ENCODE results near the gene DNAI2.

DNAI2 gene

DNA sequence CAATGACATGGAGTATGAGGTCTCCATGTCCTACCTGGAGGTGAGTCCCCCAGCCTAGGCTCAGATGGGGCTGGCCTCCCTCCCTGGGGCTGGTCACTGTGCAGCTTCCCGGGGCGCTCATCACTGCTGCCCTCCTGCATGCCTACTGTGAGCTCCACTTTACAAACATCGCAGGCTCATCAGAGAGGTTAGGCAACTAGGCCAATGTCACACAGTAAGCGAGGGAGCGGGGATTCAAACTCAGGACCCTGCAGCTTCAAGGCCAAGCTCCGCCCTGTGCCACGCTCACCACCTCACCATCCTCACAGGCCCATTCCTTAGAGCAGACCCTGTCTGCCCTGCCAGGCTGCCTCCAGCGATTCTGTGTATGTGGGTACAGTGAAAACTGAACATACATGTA is 69.1 kb downstream of the DNAI2 start:
- no peak overlapping the region for H3K4me2 ChIP-seq (ENCODE audit: low read depth, low read length, poor library complexity, severe bottlenecking)

DNA sequence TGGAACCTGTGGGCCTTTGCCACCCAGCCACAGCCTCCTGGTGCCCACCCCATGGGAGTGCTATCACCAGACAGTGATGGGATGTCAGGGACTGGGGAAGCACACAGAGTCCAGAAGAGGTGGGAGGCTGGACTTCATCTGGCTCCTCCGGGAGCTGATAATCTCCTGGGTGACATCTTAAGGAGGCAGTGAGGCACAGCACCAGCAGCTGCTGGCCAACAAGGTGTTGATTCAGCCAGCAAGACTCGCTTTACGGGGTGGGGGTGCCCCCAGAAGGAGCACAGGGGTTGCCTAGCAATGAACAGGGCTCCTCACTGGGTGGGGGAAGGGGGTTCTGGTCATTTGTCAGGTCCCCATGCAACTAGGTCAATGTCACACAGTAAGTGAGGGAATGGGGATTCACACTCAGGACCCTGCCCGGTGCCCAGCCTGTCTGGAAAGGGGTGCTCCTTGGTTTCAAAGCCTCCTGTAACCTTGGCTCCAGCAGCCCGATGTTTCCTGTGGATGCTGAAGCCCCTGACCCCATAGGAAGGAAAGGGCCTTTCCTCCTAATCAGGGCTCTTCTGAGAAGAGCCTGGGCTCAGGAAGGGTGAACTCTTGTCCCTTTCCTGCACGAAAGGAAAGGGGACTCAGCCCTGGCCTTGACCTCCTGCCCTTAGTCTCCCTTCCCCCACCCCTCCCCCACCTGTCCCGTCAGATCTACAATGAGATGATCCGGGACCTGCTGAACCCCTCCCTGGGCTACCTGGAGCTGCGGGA is 69.7 kb downstream of the DNAI2 start:
- Histone ChIP-seq H3K79me2 (ENCODE audit: insufficient read depth, low read length) (no peaks in the 10 kb centered on the region), H3K9me3 (ENCODE audit: insufficient read depth, low read depth, low read length) (no peaks in the 10 kb centered on the region), H3K4me2 (ENCODE audit: low read depth, low read length, poor library complexity, severe bottlenecking) (no peak overlapping the region), H3K9me2 (replicated peaks; ENCODE audit: low read depth, low read length) (no peaks in the 10 kb centered on the region), H3K4me3 (ENCODE audit: low read length, poor library complexity, severe bottlenecking) (no peak overlapping the region), H3K27me3 (ENCODE audit: insufficient read depth, low read length, poor library complexity, severe bottlenecking) (no peaks in the 10 kb centered on the region), H3K9ac (ENCODE audit: low read depth, low read length, poor library complexity, severe bottlenecking) (no peak overlapping the region), H3F3A (ENCODE audit: low read depth) (no peaks in the 10 kb centered on the region), H3K4me1 (ENCODE audit: insufficient read depth, low read length, poor library complexity, severe bottlenecking) (no peaks in the 10 kb centered on the region), H3K36me3 (ENCODE audit: insufficient read depth, low read length) (no peaks in the 10 kb centered on the region), H4K20me1 (ENCODE audit: insufficient read depth, low read length, poor library complexity, severe bottlenecking) (no peaks in the 10 kb centered on the region), H2AFZ (ENCODE audit: low read length) (no peak overlapping the region)
- TF ChIP-seq, protein P1, sequence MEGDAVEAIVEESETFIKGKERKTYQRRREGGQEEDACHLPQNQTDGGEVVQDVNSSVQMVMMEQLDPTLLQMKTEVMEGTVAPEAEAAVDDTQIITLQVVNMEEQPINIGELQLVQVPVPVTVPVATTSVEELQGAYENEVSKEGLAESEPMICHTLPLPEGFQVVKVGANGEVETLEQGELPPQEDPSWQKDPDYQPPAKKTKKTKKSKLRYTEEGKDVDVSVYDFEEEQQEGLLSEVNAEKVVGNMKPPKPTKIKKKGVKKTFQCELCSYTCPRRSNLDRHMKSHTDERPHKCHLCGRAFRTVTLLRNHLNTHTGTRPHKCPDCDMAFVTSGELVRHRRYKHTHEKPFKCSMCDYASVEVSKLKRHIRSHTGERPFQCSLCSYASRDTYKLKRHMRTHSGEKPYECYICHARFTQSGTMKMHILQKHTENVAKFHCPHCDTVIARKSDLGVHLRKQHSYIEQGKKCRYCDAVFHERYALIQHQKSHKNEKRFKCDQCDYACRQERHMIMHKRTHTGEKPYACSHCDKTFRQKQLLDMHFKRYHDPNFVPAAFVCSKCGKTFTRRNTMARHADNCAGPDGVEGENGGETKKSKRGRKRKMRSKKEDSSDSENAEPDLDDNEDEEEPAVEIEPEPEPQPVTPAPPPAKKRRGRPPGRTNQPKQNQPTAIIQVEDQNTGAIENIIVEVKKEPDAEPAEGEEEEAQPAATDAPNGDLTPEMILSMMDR (conservative IDR thresholded peaks at IDR 0.05; ENCODE audit: low read length): no peak
- TF ChIP-seq EZH2phosphoT487 (IDR thresholded peaks at IDR 0.05; ENCODE audit: borderline replicate concordance): no peak

More for the DNA sequence above, 69.1 kb downstream of the DNAI2 start:
- Histone ChIP-seq H3K4me3 (ENCODE audit: low read length, poor library complexity, severe bottlenecking) (no peak overlapping the region), H3K9ac (ENCODE audit: low read depth, low read length, poor library complexity, severe bottlenecking) (no peak overlapping the region), H3K9me3 (ENCODE audit: insufficient read depth, low read depth, low read length) (no peaks in the 10 kb centered on the region), H4K20me1 (ENCODE audit: insufficient read depth, low read length, poor library complexity, severe bottlenecking) (no peaks in the 10 kb centered on the region), H3K9me2 (replicated peaks; ENCODE audit: low read depth, low read length) (no peaks in the 10 kb centered on the region), H3K27me3 (ENCODE audit: insufficient read depth, low read length, poor library complexity, severe bottlenecking) (no peaks in the 10 kb centered on the region), H3K36me3 (ENCODE audit: insufficient read depth, low read length) (no peaks in the 10 kb centered on the region), H3K4me1 (ENCODE audit: insufficient read depth, low read length, poor library complexity, severe bottlenecking) (no peaks in the 10 kb centered on the region), H3K79me2 (ENCODE audit: insufficient read depth, low read length) (no peaks in the 10 kb centered on the region), H2AFZ (ENCODE audit: low read length) (no peak overlapping the region), H3F3A (ENCODE audit: low read depth) (no peaks in the 10 kb centered on the region)
- TF ChIP-seq EZH2phosphoT487 (IDR thresholded peaks at IDR 0.05; ENCODE audit: borderline replicate concordance): no peak
- TF ChIP-seq, protein P1 (conservative IDR thresholded peaks at IDR 0.05; ENCODE audit: low read length): no peak

DNA sequence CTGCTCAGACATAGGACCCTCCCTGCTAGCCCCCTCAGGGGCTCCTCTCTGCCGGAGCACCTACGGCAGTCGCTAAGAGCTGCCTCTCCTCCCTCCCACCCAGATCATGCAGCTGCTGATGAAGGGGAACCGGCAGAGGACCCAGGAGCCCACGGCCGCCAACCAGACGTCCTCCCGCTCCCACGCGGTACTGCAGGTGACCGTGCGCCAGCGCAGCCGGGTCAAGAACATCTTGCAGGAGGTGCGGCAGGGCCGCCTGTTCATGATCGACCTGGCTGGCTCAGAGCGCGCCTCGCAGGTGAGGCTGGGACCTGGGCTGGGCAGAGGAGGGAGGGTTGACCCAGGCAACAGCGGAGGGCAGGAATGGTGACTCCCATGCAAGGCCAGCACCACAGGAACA is 70.6 kb downstream of the DNAI2 start:
- Histone ChIP-seq H3K9me3 (ENCODE audit: insufficient read depth, low read depth, low read length) (no peaks in the 10 kb centered on the region), H3K79me2 (ENCODE audit: insufficient read depth, low read length) (no peaks in the 10 kb centered on the region), H3K9me2 (replicated peaks; ENCODE audit: low read depth, low read length) (no peaks in the 10 kb centered on the region), H3K4me2 (ENCODE audit: low read depth, low read length, poor library complexity, severe bottlenecking) (no peak overlapping the region), H3K4me1 (ENCODE audit: insufficient read depth, low read length, poor library complexity, severe bottlenecking) (no peaks in the 10 kb centered on the region), H3K9ac (ENCODE audit: low read depth, low read length, poor library complexity, severe bottlenecking) (no peak overlapping the region), H3K36me3 (ENCODE audit: insufficient read depth, low read length) (no peaks in the 10 kb centered on the region), H3K27me3 (ENCODE audit: insufficient read depth, low read length, poor library complexity, severe bottlenecking) (no peaks in the 10 kb centered on the region), H3K4me3 (ENCODE audit: low read length, poor library complexity, severe bottlenecking) (no peak overlapping the region), H3F3A (ENCODE audit: low read depth) (no peaks in the 10 kb centered on the region), H4K20me1 (ENCODE audit: insufficient read depth, low read length, poor library complexity, severe bottlenecking) (no peaks in the 10 kb centered on the region), H2AFZ (ENCODE audit: low read length) (no peak overlapping the region)
- TF ChIP-seq, protein P1 (conservative IDR thresholded peaks at IDR 0.05; ENCODE audit: low read length): no peak
- no peak for TF ChIP-seq EZH2phosphoT487 (IDR thresholded peaks at IDR 0.05; ENCODE audit: borderline replicate concordance)

Measured in Loucy (cell line).